Measurements from ENCODE around the gene PDSS2.

The PDSS2 gene

DNA sequence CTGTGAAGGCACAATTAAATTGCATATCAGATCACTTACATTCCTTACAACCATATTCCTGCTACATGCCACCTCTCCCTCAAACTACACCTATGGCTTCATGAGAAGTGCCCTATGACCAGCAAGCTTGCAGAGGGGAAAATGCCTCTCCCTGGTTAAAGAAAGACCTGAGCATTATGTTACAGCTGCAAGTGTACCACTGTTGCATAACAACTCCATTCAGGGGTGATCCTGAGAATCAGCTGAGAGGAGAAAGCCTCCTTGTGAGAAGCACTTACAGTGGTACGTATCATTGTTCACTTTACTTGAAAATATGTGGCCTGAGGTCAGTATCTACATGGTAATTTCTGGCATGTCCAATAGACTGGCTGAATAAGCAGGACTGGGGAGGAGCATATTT is 20.0 kb downstream of the PDSS2 start:
- peaks cover 12% of the 10 kb centered on the region; the same call in 1 of the 2 replicates for H3K79me2 ChIP-seq (ENCODE audit: insufficient read depth, low read length)
- no peak for ATAC-seq (ENCODE audit: insufficient read depth, low read depth)
- TF ChIP-seq EZH2 (IDR thresholded peaks at IDR 0.05; ENCODE audit: borderline replicate concordance, low read depth, low read length, severe bottlenecking), result no peak
- TF ChIP-seq CTCF (IDR thresholded peaks at IDR 0.05; ENCODE audit: borderline replicate concordance, extremely low read depth, low read length, poor library complexity, severe bottlenecking), result no peak

GRCh38 chr6:107437691-107438090 is 21.7 kb downstream of the PDSS2 start:
- DNase-seq, result no peak
- TF ChIP-seq CTCF (IDR thresholded peaks at IDR 0.05; ENCODE audit: borderline replicate concordance, extremely low read depth, low read length, poor library complexity, severe bottlenecking) (no peak), EZH2 (IDR thresholded peaks at IDR 0.05; ENCODE audit: borderline replicate concordance, low read depth, low read length, severe bottlenecking) (no peak)

More for the DNA sequence above, 20.0 kb downstream of the PDSS2 start:
- Histone ChIP-seq H3K27ac (ENCODE audit: low read length) (no peak overlapping the region), H4K20me1 (ENCODE audit: insufficient read depth, low read length) (peaks cover 2% of the 10 kb centered on the region; the same call in 1 of the 2 replicates), H3K36me3 (ENCODE audit: insufficient read depth, low read length) (no peaks in the 10 kb centered on the region), H3K4me1 (ENCODE audit: insufficient read depth, low read length) (no peaks in the 10 kb centered on the region), H2AFZ (ENCODE audit: low read depth, low read length) (no peak overlapping the region), H3K9ac (ENCODE audit: low read depth, low read length) (no peak overlapping the region), H3K4me3 (ENCODE audit: low read depth in 1 of 2, low read length in 2 of 2) (no peak overlapping the region), H3K27me3 (ENCODE audit: insufficient read depth, low read length, poor library complexity) (no peaks in the 10 kb centered on the region), H3K4me2 (ENCODE audit: insufficient read depth, low read length) (no peak overlapping the region), H3K9me3 (ENCODE audit: insufficient read depth, low read length, severe bottlenecking) (no peaks in the 10 kb centered on the region)
- DNase-seq, result no peak

DNA sequence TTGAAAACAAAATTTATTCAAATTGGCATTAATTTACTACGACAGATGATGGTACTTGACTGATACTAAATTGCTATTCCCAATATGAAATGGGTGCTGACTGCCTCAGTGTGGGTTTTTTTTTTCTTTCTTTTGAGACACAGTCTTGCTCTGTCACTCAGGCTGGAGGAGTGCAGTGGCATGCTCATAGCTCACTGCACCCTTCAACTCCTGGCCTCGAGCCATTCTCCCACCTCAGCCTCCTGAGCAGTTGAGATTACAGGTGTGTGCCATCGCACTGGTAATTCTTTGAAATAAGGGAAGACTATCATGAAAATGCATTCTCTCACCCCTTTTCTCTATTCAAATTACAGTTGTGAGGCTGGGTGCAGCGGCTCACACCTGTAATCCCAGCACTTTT is 22.5 kb downstream of the PDSS2 start:
- no peaks in the 10 kb centered on the region for H3K36me3 ChIP-seq (ENCODE audit: insufficient read depth, low read length)
- no peak for DNase-seq
- no peaks in the 10 kb centered on the region for H3K9me3 ChIP-seq (ENCODE audit: insufficient read depth, low read length, severe bottlenecking)
- peaks cover 25% of the 10 kb centered on the region for H3K79me2 ChIP-seq (ENCODE audit: insufficient read depth, low read length)
- no peak overlapping the region for H3K4me3 ChIP-seq (ENCODE audit: low read depth in 1 of 2, low read length in 2 of 2)
- no peak for ATAC-seq (ENCODE audit: insufficient read depth, low read depth)
- H3K27me3 ChIP-seq (ENCODE audit: insufficient read depth, low read length, poor library complexity), result no peaks in the 10 kb centered on the region
- peaks cover 2% of the 10 kb centered on the region; the same call in 1 of the 2 replicates for H4K20me1 ChIP-seq (ENCODE audit: insufficient read depth, low read length)
- H2AFZ ChIP-seq (ENCODE audit: low read depth, low read length), result no peak overlapping the region
- no peak overlapping the region for H3K9ac ChIP-seq (ENCODE audit: low read depth, low read length)
- H3K27ac ChIP-seq (ENCODE audit: low read length), result no peak overlapping the region
- TF ChIP-seq CTCF (IDR thresholded peaks at IDR 0.05; ENCODE audit: borderline replicate concordance, extremely low read depth, low read length, poor library complexity, severe bottlenecking), result no peak
- TF ChIP-seq EZH2 (IDR thresholded peaks at IDR 0.05; ENCODE audit: borderline replicate concordance, low read depth, low read length, severe bottlenecking), result no peak
- H3K4me1 ChIP-seq (ENCODE audit: insufficient read depth, low read length), result no peaks in the 10 kb centered on the region
- H3K4me2 ChIP-seq (ENCODE audit: insufficient read depth, low read length), result no peak overlapping the region

More at GRCh38 chr6:107437691-107438090, 21.7 kb downstream of the PDSS2 start:
- Histone ChIP-seq H3K4me2 (ENCODE audit: insufficient read depth, low read length) (no peak overlapping the region), H3K9ac (ENCODE audit: low read depth, low read length) (no peak overlapping the region), H3K4me3 (ENCODE audit: low read depth in 1 of 2, low read length in 2 of 2) (no peak overlapping the region), H3K9me3 (ENCODE audit: insufficient read depth, low read length, severe bottlenecking) (no peaks in the 10 kb centered on the region), H3K4me1 (ENCODE audit: insufficient read depth, low read length) (no peaks in the 10 kb centered on the region), H3K27me3 (ENCODE audit: insufficient read depth, low read length, poor library complexity) (no peaks in the 10 kb centered on the region), H3K27ac (ENCODE audit: low read length) (no peak overlapping the region), H3K36me3 (ENCODE audit: insufficient read depth, low read length) (no peaks in the 10 kb centered on the region), H4K20me1 (ENCODE audit: insufficient read depth, low read length) (peaks cover 2% of the 10 kb centered on the region; the same call in 1 of the 2 replicates), H2AFZ (ENCODE audit: low read depth, low read length) (no peak overlapping the region), H3K79me2 (ENCODE audit: insufficient read depth, low read length) (peaks cover 20% of the 10 kb centered on the region)
- ATAC-seq (ENCODE audit: insufficient read depth, low read depth), result no peak

DNA sequence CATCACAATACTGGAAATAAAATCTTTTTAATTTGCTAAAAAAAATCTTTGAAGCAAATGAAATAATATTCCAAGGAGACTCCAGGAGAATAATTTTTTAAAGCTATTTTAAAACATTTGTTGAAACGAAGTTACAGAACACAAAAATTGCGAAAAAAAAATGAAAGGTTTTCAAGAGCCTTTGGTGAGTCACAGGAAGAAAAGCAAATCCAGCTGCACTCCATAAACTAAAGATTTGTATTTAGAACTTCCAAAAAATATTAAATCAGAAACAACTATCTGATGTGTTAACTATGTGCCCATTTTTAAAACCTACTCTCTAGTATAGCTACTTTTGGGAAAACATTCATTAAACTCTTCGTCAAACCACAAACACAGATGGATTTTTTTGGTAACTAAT is 23.6 kb downstream of the PDSS2 start:
- TF ChIP-seq EZH2 (IDR thresholded peaks at IDR 0.05; ENCODE audit: borderline replicate concordance, low read depth, low read length, severe bottlenecking) (no peak), CTCF (IDR thresholded peaks at IDR 0.05; ENCODE audit: borderline replicate concordance, extremely low read depth, low read length, poor library complexity, severe bottlenecking) (no peak)
- H2AFZ ChIP-seq (ENCODE audit: low read depth, low read length), result no peak overlapping the region
- H3K27ac ChIP-seq (ENCODE audit: low read length), result no peak overlapping the region
- no peaks in the 10 kb centered on the region for H3K27me3 ChIP-seq (ENCODE audit: insufficient read depth, low read length, poor library complexity)
- ATAC-seq (ENCODE audit: insufficient read depth, low read depth) (no peak), DNase-seq (no peak)
- H4K20me1 ChIP-seq (ENCODE audit: insufficient read depth, low read length), result peaks cover 2% of the 10 kb centered on the region; the same call in 1 of the 2 replicates
- H3K9ac ChIP-seq (ENCODE audit: low read depth, low read length), result no peak overlapping the region
- H3K9me3 ChIP-seq (ENCODE audit: insufficient read depth, low read length, severe bottlenecking), result no peaks in the 10 kb centered on the region
- no peak overlapping the region for H3K4me2 ChIP-seq (ENCODE audit: insufficient read depth, low read length)
- H3K4me3 ChIP-seq (ENCODE audit: low read depth in 1 of 2, low read length in 2 of 2), result no peak overlapping the region
- no peaks in the 10 kb centered on the region for H3K36me3 ChIP-seq (ENCODE audit: insufficient read depth, low read length)
- no peaks in the 10 kb centered on the region for H3K4me1 ChIP-seq (ENCODE audit: insufficient read depth, low read length)
- H3K79me2 ChIP-seq (ENCODE audit: insufficient read depth, low read length), result peaks cover 30% of the 10 kb centered on the region
